Activated CD4-positive, alpha-beta T cell treated with anti-CD3 and anti-CD28 coated beads for 4 hours (primary cell): Measurements from ENCODE around the gene PRR23E.
A peak's percentile ranks its signal among the peaks of the same experiment; 100 is the strongest.

Experiments
- DNase-seq, 2 donors: peaks; one replicate each; pipeline ENCODE4 v3.0.0-alpha.2; 2020

The PRR23E gene

GRCh38 chr3:127210654-127210943 lies 17.7 kb downstream of the PRR23E start:
- DNase-seq = no peak

- no peak for DNase-seq
These were observed 18.5 kb downstream of the PRR23E start for GRCh38 chr3:127211118-127212060.

- DNase-seq = no peak
These were observed 19.3 kb downstream of the PRR23E start for GRCh38 chr3:127212231-127212630.

GRCh38 chr3:127212711-127213110 lies 19.8 kb downstream of the PRR23E start:
- DNase-seq = no peak

DNA sequence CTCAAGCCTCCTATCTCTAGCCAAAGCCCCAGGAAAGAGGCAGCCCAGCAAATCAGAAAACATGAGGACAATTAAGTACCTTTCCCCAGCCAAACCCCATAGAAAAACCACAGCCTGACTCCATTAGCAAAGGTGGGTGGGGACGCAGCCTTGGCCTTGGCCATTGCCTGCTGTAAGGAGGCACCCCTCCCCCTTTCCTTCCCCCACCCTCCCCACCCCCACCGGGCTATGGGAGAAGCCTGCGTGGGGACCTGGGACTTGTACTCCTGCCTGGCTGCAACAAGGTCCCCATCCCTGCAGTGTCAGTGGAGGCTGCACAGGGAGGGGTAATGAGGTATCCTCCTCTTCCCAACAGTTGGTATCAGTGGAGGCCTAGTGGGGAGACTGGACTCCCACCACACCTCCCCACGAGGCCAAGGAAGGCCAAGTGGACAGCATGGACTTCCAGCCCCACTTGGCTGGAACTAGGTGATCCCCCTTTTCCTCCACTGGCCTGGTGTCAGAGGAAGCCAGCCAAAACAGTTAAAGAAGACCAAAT lies 20.5 kb downstream of the PRR23E start:
- no peak for DNase-seq

GRCh38 chr3:127214975-127215374 lies 22.0 kb downstream of the PRR23E start:
- DNase-seq = no peak

DNA sequence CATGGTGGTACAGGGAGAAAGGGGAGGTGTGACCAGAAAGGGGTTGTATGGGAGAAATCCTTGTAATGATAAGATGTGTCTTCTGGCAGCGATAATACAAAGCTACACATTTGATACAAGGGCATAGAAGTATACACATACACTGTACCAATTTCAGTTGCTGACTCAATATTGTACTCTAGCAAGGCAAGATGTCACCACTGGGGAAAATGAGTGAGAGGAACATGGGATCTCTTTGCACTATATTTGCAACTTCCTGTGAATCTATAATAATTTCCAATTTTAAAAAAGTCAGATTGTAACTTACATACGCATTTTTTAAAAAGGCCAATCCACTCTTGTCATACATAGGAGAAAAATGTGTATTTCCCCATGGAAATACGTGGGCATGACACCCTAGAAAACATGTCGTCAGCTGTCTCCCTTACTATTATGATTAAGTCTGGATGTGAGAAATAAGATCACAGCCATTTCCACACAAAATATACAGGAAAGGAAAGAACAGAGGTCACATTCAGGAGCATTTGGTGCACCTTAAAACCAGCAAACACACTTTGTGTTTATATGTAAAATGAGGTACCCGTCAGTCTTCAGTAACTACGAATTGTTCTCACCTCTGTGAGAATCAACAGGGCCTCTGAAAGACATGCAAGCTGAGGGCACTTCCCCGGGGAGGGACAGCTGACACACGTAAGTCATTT lies 22.9 kb downstream of the PRR23E start:
- DNase-seq = no peak

DNA sequence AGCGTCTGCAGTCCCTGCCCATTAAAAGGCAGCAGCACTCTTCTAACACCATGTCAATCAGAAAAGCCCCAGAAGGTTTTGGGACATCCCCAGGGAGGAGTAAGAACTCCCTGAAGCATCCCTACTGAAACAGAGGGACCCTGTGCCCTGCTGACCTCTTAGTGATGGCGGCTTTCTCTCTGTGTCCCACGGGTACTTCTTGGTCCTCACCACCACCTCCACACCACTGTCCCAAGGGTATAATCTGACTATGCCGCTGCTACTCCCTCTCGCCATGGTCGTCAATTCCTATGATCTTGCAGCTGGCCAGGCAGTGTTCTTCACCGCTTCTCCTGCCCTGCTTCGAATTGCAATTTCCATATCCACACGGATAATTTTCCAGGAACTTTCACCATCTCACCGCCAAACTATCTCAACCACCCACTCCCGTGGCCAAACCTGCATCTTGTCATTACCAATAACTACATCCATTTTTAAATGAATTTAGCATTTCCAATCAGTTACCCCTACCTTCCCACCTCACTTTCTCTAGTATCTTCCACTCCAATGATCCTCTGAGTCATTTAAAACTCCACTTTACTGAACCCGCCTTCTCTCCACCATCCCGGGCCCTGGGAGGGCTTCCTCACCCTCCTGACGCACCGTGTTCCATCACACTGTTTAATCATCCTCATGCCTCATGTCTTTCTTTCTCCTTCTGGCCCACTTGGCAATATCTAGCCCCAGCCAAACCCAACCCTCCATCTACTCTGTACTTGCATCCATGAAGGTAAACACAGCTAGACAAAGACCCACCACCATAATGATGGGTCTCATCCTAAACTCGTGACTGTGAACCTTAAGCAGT lies 23.7 kb downstream of the PRR23E start:
- DNase-seq = no peak

DNA sequence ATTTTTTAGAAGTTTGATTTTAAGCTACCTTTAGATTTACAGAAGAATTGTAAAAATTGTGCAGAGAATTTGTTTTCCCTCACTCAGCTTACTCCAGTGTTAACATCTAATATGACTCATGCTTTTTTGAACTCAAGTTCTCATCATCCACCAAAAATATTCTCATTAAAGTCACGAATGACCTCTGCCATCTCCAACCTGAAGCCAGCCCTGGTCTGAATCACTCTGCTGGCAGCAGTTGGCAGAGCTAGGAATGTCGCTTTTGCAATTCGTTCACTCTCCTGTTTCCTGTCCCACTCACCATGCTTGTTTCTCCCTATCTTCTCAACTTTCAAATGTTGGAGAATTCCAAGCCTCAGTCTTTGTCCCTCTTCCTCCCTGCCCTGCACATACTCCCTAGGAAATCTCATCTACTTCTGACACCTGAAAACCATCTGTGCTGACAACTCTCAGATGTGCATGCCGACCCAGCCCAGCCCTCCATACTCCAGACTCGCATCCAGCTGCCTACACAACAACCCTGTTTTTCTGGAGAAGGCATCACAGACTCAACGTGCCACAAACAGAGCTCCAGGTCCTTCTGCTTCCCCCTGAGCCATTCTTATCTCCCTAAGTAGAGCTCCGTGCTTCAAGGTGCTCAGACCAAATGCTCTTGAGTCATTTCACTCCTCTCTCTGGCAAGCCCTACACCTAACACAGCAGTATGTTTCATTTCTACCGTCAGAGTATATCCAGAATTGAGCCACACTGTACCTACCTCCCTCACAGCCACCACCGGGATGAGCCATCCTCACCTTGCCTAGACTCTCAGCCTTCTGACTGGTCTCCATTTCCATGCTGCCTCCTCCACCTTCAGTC lies 24.9 kb downstream of the PRR23E start:
- no peak for DNase-seq

DNA sequence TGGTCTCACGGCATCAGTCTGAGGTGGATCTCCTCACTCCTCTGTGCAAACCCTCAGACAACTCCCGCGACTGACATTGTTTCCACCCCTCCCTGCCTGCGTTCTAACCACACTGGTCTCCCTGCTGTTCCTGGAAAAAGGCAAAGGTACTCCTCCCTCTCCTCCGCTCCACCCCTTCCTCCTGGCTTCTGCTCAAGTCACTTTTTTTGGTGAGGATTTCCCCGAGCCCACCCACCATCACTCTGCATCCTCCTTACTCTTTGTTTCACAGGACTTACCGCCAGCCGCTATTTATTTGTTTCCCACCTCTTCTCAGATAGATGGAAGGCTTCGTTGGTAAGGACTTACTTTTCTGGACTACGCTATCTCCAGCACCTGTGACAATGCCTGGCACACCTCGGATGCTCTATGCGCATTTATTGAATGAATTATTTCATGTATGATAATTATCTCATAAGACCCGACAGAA lies 25.6 kb downstream of the PRR23E start:
- DNase-seq = no peak

- DNase-seq = no peak
These were observed 27.6 kb downstream of the PRR23E start for GRCh38 chr3:127220497-127220896.

GRCh38 chr3:127221037-127221436 lies 28.1 kb downstream of the PRR23E start:
- no peak for DNase-seq

- DNase-seq = no peak
These were observed 28.6 kb downstream of the PRR23E start for GRCh38 chr3:127221446-127222035.

GRCh38 chr3:127222163-127222562 lies 29.2 kb downstream of the PRR23E start:
- no peak for DNase-seq

DNA sequence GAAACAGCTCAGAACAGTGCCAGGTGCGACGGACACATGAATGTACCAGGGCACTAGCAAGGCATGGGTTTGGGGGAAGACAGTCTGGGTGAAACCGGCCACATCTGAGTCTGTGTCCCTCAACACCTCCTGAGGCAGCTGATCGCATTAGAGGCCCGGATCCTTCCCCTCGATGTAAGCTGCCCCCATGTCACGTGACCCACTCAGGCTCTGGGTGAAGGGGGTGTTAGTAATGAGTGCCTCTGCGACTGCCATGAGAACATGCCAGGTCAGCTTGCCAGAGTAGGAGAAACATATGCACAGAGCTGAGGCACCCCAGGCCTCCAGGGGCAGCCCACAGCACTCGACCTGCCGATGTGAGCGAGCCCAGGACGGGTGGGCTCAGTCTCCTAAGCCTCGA lies 29.7 kb downstream of the PRR23E start:
- no peak for DNase-seq

GRCh38 chr3:127224118-127224517 lies 31.2 kb downstream of the PRR23E start:
- no peak for DNase-seq

DNA sequence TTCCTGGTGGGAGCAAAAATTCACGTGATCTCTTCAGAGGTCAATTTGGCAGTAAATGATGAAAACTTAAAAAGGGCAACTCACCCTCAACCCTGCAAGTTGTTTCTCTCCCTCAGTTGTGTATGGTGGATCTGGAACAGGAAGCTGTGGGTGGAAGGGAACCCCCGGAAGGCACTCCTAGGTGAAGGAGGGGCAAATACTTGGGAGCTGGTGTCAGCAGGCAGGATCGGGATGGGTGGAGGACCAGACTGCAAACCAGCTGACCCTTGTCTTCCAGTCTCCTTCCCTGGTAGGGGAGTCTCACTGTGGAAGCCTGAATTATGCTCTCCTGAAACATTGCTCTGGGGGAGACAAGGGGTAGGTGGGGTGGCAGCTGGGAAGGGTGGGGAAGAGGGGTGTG lies 33.5 kb downstream of the PRR23E start:
- no peak for DNase-seq

GRCh38 chr3:127226946-127227842 lies 34.3 kb downstream of the PRR23E start:
- peak in 1 of 2 donors; percentile 15 for DNase-seq

GRCh38 chr3:127228866-127229265 lies 35.9 kb downstream of the PRR23E start:
- DNase-seq = no peak

- DNase-seq = no peak
These were observed 40.4 kb downstream of the PRR23E start for GRCh38 chr3:127233371-127233770.

- no peak for DNase-seq
These were observed 41.8 kb downstream of the PRR23E start for GRCh38 chr3:127234778-127235177.
